ENCODE data around the gene TCF4.

Gene TCF4

GRCh38 chr18:55213586-55213985, 374.4 kb downstream of the TCF4 start:
- DNase-seq = no peak

DNA sequence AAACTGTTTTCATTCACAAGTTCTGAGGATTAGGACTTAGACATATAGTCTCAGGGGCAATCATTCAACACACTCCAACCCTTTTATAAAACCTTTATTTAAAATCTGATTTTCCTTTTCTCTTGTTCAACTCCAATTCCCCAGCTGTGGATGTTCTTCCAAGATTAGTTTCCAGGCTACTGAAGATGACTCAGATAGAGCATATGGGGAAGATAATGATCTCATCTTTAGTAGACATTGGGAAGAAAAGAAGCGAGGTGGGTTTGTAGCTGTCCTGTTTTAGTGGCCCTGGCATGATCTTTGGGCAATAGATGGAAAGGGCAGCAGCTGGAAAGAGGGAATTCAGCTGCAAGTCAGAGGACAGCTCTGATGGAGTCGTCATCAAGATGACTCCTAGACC, 381.1 kb downstream of the TCF4 start:
- no peak for DNase-seq

DNA sequence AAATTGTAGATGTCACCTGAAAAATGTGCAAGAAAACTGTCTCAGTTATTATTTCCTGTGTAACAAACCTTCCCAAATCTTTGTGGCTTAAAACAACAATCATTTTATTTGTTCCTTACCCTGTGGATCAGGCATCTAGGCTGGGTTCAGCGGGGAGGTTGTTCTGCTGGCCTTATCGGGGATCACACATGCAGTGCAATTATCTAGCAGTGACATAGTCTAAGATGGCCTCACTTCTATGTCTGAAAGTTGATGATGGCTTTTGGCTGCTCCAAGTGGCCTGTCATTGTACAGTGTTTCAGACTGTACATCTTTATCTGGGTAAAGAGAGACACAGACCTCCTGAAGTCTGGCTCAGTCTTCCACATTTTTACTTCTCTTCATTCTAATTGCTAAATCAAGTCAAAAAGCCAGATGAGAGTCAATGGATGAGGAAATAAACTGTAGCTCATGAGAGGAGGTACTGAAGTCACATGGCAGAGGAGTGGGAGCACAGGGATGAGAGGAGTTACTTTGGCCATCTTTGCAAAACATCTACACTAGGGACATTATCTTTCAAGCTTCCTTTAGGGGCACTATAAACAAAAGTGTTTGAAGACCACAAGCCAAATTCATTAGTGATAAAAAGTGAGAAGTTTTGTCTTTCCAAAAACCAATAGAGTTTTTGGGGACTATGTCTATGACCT, 385.6 kb downstream of the TCF4 start:
- DNase-seq = no peak

DNA sequence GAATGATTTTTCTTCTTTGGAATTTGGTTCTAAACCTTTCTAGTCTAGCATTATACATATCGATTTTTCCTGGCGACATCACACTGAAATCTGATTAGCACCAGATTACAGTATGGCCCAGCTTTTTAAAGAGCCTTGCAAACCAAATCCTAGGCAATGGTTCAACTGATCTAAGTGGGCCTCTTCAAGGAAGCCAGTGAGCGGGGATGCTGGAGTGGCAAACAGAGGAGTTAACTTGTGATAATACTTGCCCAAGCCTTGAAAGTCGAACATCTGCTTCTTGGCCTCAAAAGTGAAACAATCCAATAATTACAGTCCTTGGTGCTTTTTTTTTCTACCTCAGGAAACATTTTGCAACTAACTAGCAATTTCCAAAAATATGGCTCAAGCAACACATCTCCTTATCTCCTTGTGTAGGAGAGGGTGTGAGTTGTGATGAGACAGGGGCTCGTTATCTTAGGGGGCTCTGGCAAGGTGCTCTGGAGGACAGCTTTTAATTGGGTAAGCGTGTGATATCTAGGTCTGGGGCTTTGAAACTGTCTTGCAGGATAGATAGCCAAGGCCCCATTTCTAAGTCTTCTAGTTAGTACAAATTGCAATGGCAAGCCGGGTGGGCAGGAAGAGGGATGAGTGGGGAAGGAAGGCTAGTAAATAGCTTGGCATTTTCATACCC, 388.6 kb downstream of the TCF4 start:
- DNase-seq = no peak

GRCh38 chr18:55195863-55196262, 392.1 kb downstream of the TCF4 start:
- no peak for DNase-seq

- DNase-seq = no peak
These were observed 398.0 kb downstream of the TCF4 start for GRCh38 chr18:55189972-55190371.

- DNase-seq = no peak
These were observed 401.4 kb downstream of the TCF4 start for GRCh38 chr18:55186588-55186987.

GRCh38 chr18:55185391-55185790, 402.6 kb downstream of the TCF4 start:
- DNase-seq = no peak

- DNase-seq = no peak
These were observed 408.2 kb downstream of the TCF4 start for GRCh38 chr18:55179835-55180234.

DNA sequence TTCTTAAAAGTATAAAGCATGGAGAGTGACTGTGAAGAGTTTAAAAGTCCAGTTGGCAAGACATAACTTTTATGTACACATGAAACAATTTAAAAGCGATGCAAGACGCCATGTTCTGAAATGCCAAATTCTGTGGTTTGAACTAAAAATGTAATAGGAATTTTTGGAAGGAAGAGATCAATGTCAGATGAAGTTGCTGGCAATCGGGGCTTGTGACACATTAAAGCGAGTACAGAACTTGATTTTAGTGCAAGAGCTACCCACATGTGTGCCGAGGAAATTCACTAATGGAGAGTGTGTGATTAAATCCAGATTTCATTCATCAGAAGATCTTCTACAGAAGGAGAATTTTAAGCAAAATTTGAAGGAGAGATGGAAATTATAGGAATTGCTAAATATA, 408.6 kb downstream of the TCF4 start:
- no peak for DNase-seq

GRCh38 chr18:55173291-55173690, 414.7 kb downstream of the TCF4 start:
- DNase-seq = no peak
